Breast epithelium (tissue), 3 donors: ENCODE results near the gene CCDC201.

ENCODE experiments used
- CTCF ChIP-seq, 3 donors: fragments of 450-650 bp; IDR thresholded peaks; one replicate each; pipeline ENCODE4 v1.5.1; 2016 to 2017; ENCODE audit warnings: antibody characterized with exemption in 3 of 3, mild to moderate bottlenecking in 3 of 3, moderate library complexity in 3 of 3
- POLR2A ChIP-seq: fragments of 450-650 bp; IDR thresholded peaks from one replicate; pipeline ENCODE4 v1.6.1; 2016; ENCODE audit warnings: antibody characterized with exemption, mild to moderate bottlenecking, moderate library complexity

GRCh38 chr7:45915606-45916005 is 42.7 kb upstream of the CCDC201 start:
- TF ChIP-seq CTCF (IDR thresholded peaks at IDR 0.05) (no peak), POLR2A (no peak)
